GM12878 (cell line): ENCODE data around the gene GAK. TPM values are rescaled to one million over a fixed set of nuclear protein-coding genes. Genes with fewer than 3 reads are reported as not detected.

Source experiments
- ATAC-seq: fragments of 200-7000 bp; cut with Tn5 transposase; 3 replicates; pipeline ENCODE4 v1.9.1; 2020; ENCODE audit warnings: mild to moderate bottlenecking, moderate library complexity
- BruUV-seq: library from RNA; stranded (reverse); fragments of 400-500 nt; replicated peaks from 2 replicates; lab custom pipeline; 2021; lab: Mats Ljungman, UMichigan
- CTCF ChIA-PET: fragments of 300-600 bp; sonication (Branson Sonifier 250); formaldehyde crosslinking; extraction: SDS; loops from one replicate; lab custom pipeline; 2021; ENCODE audit warnings: inconsistent platforms; lab: Yijun Ruan, JAX
- POLR2A ChIA-PET: fragments of 350-600 bp; formaldehyde crosslinking; extraction: SDS; loops from one replicate; lab custom pipeline; 2021; ENCODE audit warnings: inconsistent platforms; lab: Charles Lee
- RAD21 ChIA-PET: fragments of 300-600 bp; sonication (Branson Sonifier 250); formaldehyde crosslinking; loops from one replicate; lab custom pipeline; 2023; ENCODE audit warnings: antibody characterized with exemption; ENCODE audit not compliant: unreplicated experiment; lab: Charles Lee
- SMC1A ChIA-PET: fragments of 300-600 bp; sonication (Branson Sonifier 250); formaldehyde crosslinking; loops from one replicate; lab custom pipeline; 2023; ENCODE audit not compliant: unreplicated experiment, uncharacterized antibody; lab: Charles Lee
- DNase-seq: peaks from one replicate; pipeline ENCODE4 v3.0.0-alpha.2; 2011; ENCODE audit warnings: low read depth, low spot score
- FAIRE-seq: peaks from 3 replicates; lab custom pipeline; 2011; peaks lifted over from hg19 to GRCh38; lab: Jason Lieb, UNC
- H2AFZ ChIP-seq: 2 replicates; pipeline ENCODE4 v1.6.0; 2011; ENCODE audit warnings: low read depth, low read length, control low read depth; ENCODE audit not compliant: control insufficient read depth
- H3K27ac ChIP-seq: 2 replicates; pipeline ENCODE4 v1.5.1; 2011; ENCODE audit warnings: control low read depth; ENCODE audit not compliant: control insufficient read depth, insufficient read depth
- H3K27me3 ChIP-seq, 2 experiments: replicated peaks in 1 of 2; 2 replicates each; pipeline versions ENCODE4 v1.6.0 to v1.6.1; 2011; ENCODE audit warnings: low read length in 1 of 2; ENCODE audit not compliant: control insufficient read depth in 2 of 2, insufficient read depth in 2 of 2
- H3K36me3 ChIP-seq, 2 experiments: 2 replicates each; pipeline ENCODE4 v1.5.1; 2011; ENCODE audit warnings: low read length in 1 of 2; ENCODE audit not compliant: control insufficient read depth in 2 of 2, insufficient read depth in 2 of 2
- H3K4me1 ChIP-seq: 2 replicates; pipeline ENCODE4 v1.6.1; 2011; ENCODE audit warnings: mild to moderate bottlenecking, low read length, moderate library complexity, mixed read lengths; ENCODE audit not compliant: control insufficient read depth, insufficient read depth
- H3K4me2 ChIP-seq: 2 replicates; pipeline ENCODE4 v1.6.0; 2011; ENCODE audit warnings: control low read depth; ENCODE audit not compliant: control insufficient read depth, insufficient read depth
- H3K4me3 ChIP-seq: fragments of 200-600 bp; sonication (generic); 2 replicates; pipeline ENCODE4 v1.5.1; 2016
- H3K79me2 ChIP-seq: 2 replicates; pipeline ENCODE4 v1.6.0; 2011; ENCODE audit warnings: low read length; ENCODE audit not compliant: control insufficient read depth, insufficient read depth
- H3K9ac ChIP-seq: 2 replicates; pipeline ENCODE4 v1.8.0; 2011; ENCODE audit warnings: low read length, control low read depth, mixed read lengths; ENCODE audit not compliant: control insufficient read depth, insufficient read depth
- H3K9me3 ChIP-seq: replicated peaks from 3 replicates; pipeline ENCODE4 v1.5.1; 2011; ENCODE audit warnings: mild to moderate bottlenecking, low read length; ENCODE audit not compliant: control insufficient read depth, insufficient read depth
- H4K20me1 ChIP-seq: 2 replicates; pipeline ENCODE4 v1.6.0; 2011; ENCODE audit not compliant: control insufficient read depth, insufficient read depth
- CBX3 ChIP-seq: fragments of 200-600 bp; sonication (generic); IDR thresholded peaks from 2 replicates; pipeline ENCODE4 v1.6.1; 2016; ENCODE audit warnings: low read depth, borderline replicate concordance
- GABPA ChIP-seq: IDR thresholded peaks from 2 replicates; pipeline ENCODE4 v1.6.1; 2014; ENCODE audit warnings: antibody characterized with exemption, low read depth, mild to moderate bottlenecking, inconsistent platforms
- MYB ChIP-seq: fragments of 150-350 bp; IDR thresholded peaks from 2 replicates; pipeline ENCODE4 v1.6.1; 2014; ENCODE audit warnings: mild to moderate bottlenecking, low read depth, low read length, borderline replicate concordance
- POLR2A ChIP-seq: IDR thresholded peaks from 2 replicates; pipeline ENCODE4 v1.6.1; 2011; ENCODE audit warnings: low read depth, mild to moderate bottlenecking, low read length
- SMARCA5 ChIP-seq: fragments of 450-650 bp; IDR thresholded peaks from 2 replicates; pipeline ENCODE4 v1.6.1; 2017; ENCODE audit warnings: mild to moderate bottlenecking
- SMC3 ChIP-seq: IDR thresholded peaks from 2 replicates; pipeline ENCODE4 v1.6.1; 2011; ENCODE audit warnings: low read length, improper control_type of control experiment, borderline replicate concordance
- SUPT20H ChIP-seq: IDR thresholded peaks from 2 replicates; pipeline ENCODE4 v1.6.1; 2011; ENCODE audit warnings: low read depth, mild to moderate bottlenecking, low read length, moderate library complexity, borderline replicate concordance; ENCODE audit not compliant: control insufficient read depth
- TCF3 ChIP-seq: IDR thresholded peaks from 2 replicates; pipeline ENCODE4 v1.6.1; 2012; ENCODE audit warnings: low read depth, mild to moderate bottlenecking, low read length, borderline replicate concordance; ENCODE audit not compliant: insufficient read depth
- WGBS: methylation state at CpG from one replicate; pipeline ENCODE4 v1.1.6; 2016; ENCODE audit warnings: low lambda C conversion rate; ENCODE audit not compliant: insufficient replicate concordance, insufficient coverage; ENCODE audit errors: missing lambda C conversion rate; 5-methylcytosine and 5-hydroxymethylcytosine counted together
- in situ Hi-C: fragments of 300-500 bp; cut with MboI; formaldehyde crosslinking; loops from 9 replicates; pipeline ENCODE4 v1.14.3; 2018; ENCODE audit warnings: mixed read lengths
- intact Hi-C: fragments of 100-400 bp; cut with micrococcal nuclease; formaldehyde crosslinking; loops from one replicate; pipeline ENCODE4 v1.14.2; 2022; ENCODE audit not compliant: unreplicated experiment
- polyA plus RNA-seq, 11 experiments: library from polyadenylated mRNA; depleted of rRNA in 4 of 11; unstranded in 6 of 11; stranded (reverse) in 5 of 11; fragments of >200 nt; fragmentation: Nextera tagmentation in 4 of 11; fragmentation: Illumina TruSeq in 1 of 11; extraction: Ambion mirVana in 4 of 11; extraction: Trizol in 1 of 11; gene quantifications; 1 replicate in 1 of 11; 2 replicates in 10 of 11; pipeline versions ENCODE4 v1.2.1 to v1.2.3, GENCODE V29; 2011 to 2016; ENCODE audit warnings: inconsistent platforms in 2 of 11, missing spikeins in 2 of 11, low read depth in 1 of 11
- total RNA-seq, 4 experiments: library from RNA; depleted of rRNA in 3 of 4; stranded (reverse); fragments of >200 nt in 3 of 4; fragmentation: Illumina TruSeq in 1 of 4; extraction: Trizol in 1 of 4; gene quantifications; 2 replicates each; pipeline versions ENCODE4 v1.2.1 to v1.2.3, GENCODE V29; 2013 to 2021
- TF ChIP-seq, protein P1 (sequence below): fragments of 450-650 bp; IDR thresholded peaks from 2 replicates; pipeline ENCODE4 v1.6.1; 2016; ENCODE audit warnings: mild to moderate bottlenecking

Gene GAK
- total and polyA plus RNA-seq, 10 of the 15 experiments (the other 5 are each of a cell fraction or from before 2014, with no cell fraction given), result 0.82 to 127 (median 53.8) TPM

GRCh38 chr4:868421-868820 is 63.7 kb downstream of the GAK start:
- CTCF ChIA-PET, result no interaction called here
- Histone ChIP-seq H3K4me3 (no peak overlapping the region), H3K9me3 (no peaks in the 10 kb centered on the region; the same call in 2 of the 3 replicates), H3K27me3 (no peaks in the 10 kb centered on the region)
- 98% methylated on average over 21 of the region's 21 CpGs for WGBS
- FAIRE-seq, result no peak
- TF ChIP-seq SMC3 (no peak), TCF3 (no peak), SMARCA5 (no peak), GABPA (no peak), POLR2A (no peak), CBX3 (no peak), MYB (no peak), SUPT20H (no peak)
- TF ChIP-seq, protein P1, sequence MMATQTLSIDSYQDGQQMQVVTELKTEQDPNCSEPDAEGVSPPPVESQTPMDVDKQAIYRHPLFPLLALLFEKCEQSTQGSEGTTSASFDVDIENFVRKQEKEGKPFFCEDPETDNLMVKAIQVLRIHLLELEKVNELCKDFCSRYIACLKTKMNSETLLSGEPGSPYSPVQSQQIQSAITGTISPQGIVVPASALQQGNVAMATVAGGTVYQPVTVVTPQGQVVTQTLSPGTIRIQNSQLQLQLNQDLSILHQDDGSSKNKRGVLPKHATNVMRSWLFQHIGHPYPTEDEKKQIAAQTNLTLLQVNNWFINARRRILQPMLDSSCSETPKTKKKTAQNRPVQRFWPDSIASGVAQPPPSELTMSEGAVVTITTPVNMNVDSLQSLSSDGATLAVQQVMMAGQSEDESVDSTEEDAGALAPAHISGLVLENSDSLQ, result no peak
- TF ChIP-seq, all 136 proteins: peak for 0
- Histone ChIP-seq H3K4me1 (no peaks in the 10 kb centered on the region), H4K20me1 (no peaks in the 10 kb centered on the region), H3K27ac (no peak overlapping the region), H3K9ac (no peak overlapping the region), H3K79me2 (no peaks in the 10 kb centered on the region), H3K36me3 (peaks cover 28 to 45% of the 10 kb centered on the region in 2 experiments), H2AFZ (no peak overlapping the region), H3K4me2 (no peak overlapping the region)
- in situ Hi-C loops, result no loop called here
- BruUV-seq, result no TSS peak
- ATAC-seq (no peak), DNase-seq (no peak)
- RAD21 ChIA-PET, result no interaction called here
- POLR2A ChIA-PET, result no interaction called here
- SMC1A ChIA-PET, result no interaction called here
- intact Hi-C loops, result no loop called here
